NOMO-1 treated with DMSO at 0.1 percent for 48 hours (cell line): Measurements from ENCODE around the gene CKB.
A peak's percentile ranks its signal among the peaks of the same experiment; 100 is the strongest.
"Not testable (repeated sequence)": the region's sequence is repeated elsewhere in the genome, so short reads cannot be mapped to it uniquely, and the experiment has no call there.

Experiments
- DNase-seq: peaks from one replicate; lab custom pipeline; 2025; ENCODE audit not compliant: unreplicated experiment; lab: John Stamatoyannopoulos, UW

CKB gene

DNA sequence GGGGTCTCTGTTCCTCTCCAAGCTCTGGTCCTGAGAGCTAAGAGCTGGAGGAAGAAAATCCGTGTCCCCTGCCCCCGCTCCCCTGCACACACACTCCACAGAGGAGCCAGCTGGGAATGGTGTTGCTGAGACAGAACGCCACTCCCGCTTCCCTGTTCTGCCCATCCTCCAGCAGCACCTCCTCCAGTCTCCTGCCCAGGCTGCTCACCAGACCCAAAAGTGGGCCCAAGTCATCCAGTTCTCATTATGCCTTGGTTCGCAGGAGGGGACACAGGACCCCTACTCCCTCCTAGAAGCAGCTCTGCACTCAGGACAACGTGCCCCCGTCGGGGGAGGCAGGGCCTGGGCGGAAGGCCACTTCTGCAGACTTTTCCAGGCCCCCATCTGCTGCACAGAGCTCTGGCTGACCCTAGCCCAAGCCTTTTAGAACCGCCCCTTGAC is 5.5 kb upstream of the CKB start:
- DNase-seq = no peak

DNA sequence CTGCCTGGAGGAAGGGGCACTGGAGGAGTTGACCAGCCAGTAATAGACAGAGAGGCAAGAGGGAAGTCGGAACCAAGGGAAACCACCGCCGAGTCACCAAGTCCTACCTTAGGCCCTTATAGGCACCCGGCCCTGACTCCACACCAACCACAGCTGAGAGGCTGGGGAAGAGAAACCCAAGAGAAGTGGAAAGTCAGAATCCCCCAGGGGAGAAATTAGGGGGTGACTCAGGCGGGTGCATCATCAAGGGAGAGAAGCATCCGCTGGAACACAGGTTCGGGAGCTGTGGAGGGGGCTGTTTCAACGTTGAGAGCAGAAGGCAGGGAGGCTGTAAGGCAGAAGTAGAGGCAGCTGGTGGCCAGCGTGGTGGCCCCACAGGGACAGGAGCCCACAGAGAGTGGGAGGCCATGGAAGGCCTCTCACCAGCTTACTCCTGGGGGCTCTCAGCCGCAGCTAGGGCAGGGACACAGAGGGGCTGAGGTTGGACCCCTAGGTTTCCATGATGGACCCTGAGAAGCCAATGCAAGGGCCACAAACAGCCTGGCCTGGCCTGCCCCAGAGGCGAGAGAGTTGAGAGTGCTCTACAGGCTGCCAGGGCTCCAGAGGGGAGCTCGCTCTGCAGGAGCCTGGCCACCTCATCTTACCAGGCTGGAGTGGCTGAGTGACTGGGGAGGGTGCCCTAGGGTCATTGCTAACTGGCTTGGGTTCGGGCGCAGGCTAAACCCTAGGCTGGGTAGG is 4.9 kb upstream of the CKB start:
- no peak for DNase-seq

DNA sequence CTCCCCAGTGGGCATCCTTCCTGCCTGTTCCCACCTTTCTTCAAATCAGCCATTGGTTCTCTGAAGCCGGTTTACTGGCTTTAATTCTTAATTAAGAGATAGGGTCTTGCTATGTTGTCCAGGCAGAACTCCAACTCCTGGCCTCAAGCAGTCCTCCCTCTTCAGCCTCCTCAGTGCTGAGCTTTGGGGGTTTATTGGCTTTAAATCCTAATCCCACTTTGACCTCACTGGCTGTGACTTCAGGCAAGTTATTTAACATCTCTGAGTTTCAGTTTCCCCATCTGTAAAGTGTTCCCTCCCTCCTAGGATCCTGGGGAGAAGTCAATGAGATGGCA is 4.3 kb upstream of the CKB start:
- no peak for DNase-seq

DNA sequence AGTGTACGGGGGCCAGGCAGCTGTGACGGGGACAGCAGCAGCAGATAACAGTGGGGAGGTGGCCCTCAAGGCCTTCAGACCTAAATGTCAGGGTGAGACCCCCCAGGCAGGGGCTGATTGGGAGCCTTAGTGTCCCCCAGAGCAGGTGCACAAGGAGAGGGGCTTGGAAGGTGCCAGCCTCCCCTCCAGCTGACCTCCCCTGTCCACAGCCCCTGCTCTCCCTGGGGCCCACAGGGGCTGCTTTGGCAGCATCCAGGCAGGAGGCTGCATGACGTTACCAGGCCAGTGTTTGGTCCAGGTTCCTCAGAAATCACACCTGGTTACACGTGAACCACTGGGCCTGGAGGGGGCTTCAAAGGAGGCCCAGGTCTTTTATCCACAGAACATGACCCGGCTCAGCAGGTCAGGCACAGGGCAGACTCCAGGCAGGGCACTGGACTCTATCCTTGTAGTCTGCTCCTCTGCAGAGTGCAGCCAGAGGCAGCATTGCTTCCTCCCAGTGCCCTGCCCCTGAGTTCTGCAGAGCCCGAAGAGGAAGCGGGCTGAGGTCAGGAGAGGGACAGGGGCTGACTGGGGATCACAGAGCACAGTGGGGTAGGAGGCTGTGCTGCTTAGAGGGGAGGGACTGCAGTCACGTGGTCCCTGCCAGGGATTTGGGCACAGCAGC is 3.8 kb upstream of the CKB start:
- peak; percentile 14 for DNase-seq

DNA sequence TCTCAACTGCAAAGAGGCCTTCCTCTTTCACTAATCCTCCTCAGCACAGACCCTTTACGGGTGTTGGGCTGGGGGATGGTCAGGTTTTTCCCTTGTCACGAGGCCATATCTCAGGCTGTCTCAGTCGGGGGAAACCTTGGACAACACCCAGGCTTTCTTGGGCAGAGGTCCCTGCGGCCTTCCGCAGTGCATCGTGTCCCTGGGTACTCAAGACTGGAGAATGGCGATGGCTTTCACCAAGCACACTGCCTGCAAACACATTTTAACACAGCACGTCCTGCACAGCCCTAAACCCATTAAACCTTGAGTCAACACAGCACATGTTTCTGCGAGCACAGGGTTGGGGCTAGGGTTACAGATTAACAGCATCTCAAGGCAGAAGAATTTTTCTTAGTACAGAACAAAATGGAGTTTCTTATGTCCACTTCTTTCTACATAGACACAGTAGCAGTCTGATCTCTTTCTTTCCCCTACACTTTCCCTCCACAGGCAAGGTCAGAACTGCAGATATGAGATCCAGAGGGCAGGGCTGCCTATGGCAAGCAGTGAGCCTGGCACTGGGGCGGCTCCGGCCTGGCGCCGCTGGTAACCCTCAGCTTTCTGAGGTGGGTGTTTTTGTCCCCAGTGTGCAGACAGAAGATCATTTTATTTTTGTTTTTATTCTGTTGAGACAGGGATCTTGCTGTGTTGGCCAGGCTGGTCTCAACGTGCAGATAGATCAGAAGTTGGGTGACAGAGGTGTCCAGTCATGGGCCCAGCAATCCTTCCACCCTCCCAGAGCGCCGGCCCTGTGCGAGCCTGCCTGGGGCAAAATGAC is 3.0 kb upstream of the CKB start:
- not testable (repeated sequence) for DNase-seq

DNA sequence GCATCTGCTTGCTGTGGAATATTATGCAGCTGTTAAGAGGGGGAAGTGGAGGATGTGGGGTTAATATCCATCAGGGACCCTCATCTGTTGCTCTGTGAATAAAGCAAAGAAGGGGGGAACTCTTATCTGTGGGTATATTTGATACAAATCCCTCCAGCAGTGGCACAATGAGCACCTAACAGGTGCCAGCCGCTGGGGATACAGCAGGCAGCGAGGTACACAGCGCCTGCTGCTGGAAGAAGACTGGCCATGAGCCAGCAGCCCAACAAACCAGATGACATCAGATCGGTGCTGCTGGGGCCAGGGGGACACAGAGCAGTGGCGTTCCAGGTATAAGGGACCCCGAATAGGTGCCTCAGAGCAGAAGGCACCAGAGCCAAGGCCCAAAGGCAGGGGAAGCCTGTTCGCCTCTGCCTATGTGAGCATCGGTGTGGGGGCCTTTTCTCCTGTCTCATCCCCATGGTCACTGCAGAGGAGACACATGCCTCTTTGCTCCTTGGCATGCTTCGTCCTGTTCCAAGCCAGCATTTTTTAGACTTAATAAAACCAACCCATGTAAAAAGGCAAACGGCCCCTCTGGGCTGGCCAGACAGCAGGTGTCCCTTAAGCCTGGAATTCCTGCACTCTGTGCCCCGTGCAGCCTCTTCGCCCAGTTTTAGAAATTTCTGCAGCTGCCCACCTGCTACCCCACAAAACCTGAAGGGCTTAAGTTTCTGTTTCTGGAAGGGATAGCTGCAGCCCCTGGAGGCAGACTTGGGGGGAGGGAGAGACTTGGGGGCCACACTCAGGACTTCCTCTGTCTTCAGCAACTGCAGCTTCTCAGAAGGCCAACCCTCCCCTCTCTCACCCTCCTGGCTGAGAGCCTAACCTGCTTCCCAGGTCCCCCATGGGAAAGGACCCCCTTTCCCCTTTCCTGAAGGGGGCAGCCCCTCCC is 1.6 kb upstream of the CKB start:
- no peak for DNase-seq

DNA sequence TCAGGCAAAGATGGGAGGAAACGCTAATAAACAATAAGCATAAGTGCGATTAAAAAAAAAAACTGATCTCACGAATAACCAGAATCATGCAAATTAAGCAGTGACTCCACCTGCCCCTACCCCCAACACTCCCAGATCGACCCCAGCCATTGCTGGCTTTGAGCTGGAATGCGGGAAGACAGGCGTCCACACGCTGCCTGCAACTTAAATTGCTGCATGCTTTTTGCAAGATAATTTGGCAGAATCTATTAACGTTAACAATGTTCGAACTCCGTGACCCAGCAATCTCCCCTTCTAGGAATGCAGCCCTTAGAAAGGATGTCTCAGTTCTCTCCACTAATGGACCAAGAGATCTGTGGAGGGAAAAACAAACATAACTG is 935 bp upstream of the CKB start:
- no peak for DNase-seq

DNA sequence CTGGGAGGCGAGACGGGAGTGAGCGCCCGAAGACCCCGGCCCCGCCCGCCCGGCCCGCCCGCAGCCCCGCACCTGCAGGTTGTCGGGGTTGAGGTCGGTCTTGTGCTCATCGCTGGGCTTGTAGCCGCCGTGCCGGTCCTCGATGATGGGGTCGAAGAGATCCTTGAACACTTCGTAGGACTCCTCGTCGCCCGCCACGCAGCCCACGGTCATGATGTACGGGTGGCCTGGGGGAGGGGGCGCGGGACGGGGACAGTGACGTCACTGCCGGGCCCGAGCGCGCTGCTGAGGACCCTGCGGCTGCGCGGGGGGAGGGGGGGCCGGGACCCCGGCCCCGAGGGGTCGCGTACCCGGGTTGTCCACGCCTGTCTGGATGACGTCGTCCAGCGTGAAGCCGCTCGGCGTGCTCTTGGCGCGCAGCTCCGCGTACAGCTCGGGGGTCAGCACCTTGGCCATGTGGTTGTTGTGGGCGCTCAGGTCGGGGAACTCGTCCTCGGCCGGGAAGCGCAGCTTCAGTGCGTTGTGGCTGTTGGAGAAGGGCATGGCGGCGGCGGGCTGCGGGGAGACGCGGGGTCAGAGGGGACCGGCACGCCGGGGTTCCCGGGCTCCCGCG is 573 bp downstream of the CKB start:
- no peak for DNase-seq

DNA sequence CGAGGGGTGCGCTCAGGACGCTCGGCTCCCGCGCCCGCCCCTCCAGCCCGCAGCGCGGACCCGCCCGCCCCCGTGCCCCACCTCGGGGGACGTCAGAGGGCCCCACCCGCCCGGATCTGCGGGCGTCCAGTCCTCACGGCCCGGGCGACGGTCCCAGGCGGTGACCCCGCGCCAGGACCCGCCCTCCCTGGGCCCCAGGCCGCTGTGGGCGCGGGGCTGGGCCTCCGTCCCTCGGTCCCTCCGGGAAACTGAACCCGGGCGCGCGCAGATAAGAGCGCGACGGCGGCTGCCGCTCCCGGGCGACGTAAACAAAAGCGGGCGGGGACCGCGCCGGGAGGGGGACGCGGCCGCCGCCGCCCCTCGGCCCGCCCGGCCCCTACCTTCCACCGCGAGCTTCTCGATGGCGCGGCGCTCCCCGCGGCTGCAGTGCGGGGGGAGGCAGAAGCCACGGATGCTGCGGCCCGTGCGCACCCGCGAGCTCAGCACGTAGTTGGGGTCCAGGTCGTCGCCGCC is 1.1 kb downstream of the CKB start:
- no peak for DNase-seq

DNA sequence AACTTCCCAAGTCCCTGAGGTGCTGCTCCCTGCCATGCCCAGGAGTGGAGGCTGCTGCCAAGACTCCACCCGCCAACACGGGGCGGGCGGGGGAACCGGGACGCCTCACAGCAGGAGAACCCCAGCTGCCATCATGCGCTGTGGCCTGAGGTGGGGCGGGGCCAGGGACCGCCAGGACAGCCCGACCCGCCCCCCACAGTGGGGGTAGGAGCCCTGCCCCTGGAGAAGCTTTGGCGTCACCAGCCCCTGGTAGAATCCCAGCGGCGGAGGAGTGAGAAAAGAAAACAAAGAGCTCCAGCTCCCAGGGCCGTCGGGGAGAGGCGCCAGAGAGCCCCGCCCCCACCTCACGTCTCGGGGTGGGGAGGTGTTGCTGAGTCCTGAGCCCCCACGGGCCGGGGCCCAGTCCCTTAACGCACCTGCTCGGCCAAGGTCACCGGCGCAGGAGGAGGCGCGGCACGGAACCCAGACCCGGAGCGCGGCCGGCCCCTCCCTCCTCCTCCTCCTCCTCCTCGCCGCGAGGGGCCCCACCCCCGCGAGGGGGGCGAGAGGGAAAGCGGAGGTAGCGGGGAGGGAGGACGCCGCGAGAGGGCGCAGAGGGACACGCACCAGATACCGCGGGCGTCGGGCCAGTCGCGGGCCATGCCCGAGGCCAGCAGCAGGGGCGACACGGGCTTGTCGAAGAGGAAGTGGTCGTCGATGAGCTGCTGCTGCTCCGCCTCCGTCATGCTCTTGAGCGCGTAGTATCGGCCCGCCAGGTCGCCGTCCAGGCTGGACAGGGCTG is 1.8 kb downstream of the CKB start:
- peak; percentile 83 for DNase-seq

DNA sequence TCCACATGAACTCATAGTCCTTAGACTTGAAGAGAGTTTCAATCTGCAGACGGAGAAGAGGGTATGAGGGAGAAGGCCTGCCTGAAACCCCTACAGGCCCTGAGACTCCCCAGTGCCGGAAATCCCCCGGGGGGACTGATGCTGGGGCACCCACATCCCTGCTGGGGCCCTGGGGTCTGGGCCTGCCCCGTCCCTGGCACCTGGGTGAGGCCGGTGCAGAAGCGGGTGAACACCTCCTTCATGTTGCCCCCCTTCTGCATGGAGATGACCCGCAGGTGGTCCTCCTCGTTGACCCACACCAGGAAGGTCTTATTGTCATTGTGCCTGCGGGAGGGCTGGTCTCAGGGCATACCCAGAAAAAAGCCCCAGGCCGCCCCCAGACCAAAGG is 2.4 kb downstream of the CKB start:
- no peak for DNase-seq

DNA sequence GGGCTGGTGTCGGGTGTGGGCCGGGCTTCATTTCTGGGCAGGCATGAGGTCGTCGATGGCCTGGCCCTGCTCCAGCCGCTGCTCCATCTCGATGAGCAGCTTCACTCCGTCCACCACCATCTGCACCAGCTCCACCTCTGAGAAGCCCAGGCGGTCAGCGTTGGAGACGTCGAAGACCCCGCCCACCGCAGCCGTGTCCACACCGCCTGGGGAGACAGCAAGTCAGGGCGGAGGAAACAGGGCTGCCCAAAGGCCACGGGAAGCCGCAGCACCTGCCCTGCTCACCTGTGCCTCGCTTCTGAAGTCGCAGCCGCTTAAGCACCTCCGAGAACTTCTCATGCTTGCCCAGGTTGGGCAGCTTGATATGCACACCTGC is 2.8 kb downstream of the CKB start:
- DNase-seq = no peak

DNA sequence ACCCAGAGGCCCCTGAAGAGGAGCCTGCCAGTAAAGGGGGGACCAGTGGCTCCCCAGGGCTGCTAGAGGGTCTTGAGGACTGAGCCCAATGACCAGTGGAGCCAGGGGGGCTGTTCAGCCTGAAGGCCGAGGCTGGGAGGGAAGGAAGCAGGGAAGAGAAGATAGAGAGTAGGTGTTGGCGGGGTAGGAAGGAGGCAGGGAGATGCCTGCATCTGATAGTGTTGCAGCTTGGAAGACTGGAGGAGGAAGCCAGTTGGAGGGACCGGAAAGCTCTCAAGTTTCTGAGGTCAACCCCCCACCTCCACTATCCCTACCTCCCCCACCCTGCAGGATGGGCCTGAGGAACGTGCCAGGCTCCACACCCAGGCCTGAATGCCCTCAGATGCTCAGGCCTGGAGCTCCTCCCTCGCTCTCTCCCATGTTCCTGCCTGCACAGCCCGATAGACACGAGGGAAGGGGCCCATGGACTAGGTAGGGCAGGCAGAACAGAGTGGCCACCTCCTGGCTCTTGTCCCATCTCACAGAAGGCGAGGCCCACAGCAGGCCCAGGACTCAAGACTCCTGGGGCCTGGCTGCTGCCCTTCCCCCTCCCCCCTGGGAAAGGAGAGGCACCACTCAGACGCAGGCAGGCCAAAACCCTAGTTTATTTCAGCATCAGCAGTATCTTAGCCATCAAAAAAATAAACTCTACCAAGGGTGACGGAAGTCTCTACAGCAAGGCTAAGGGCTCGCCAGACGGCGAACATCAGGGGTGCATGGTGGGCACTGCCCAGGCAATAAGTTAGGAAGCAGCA is 3.4 kb downstream of the CKB start:
- no peak for DNase-seq

DNA sequence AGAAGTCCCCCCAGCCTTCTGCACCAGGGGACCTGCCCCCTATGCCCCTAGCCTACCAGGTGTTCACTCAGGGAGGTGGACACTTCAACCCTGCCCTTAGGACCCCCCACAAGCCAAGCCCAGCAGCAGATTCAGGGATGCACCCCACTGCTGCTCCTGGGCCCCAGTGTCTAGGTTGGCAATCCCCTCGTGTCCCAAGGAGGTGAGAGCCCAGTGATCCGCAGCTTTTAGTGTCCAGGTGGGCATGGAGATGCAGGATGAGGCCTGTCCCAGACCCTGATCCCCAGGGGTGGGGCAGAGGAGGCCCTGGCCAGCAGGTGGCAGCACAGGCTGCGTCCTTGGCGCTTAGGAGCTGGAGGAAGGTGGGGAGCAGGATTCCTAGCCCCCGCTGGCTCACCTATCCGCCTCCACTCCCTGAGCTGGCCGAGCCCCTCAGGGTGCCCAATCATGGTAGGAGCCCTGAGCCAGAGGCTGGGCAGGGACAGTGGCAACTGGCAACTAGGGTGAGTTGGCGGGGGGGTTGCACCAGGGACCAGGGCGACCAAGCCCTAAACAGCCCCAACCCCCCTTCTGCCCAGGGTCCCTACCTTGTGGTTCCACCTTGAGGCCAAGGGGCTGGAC is 4.1 kb downstream of the CKB start:
- no peak for DNase-seq

DNA sequence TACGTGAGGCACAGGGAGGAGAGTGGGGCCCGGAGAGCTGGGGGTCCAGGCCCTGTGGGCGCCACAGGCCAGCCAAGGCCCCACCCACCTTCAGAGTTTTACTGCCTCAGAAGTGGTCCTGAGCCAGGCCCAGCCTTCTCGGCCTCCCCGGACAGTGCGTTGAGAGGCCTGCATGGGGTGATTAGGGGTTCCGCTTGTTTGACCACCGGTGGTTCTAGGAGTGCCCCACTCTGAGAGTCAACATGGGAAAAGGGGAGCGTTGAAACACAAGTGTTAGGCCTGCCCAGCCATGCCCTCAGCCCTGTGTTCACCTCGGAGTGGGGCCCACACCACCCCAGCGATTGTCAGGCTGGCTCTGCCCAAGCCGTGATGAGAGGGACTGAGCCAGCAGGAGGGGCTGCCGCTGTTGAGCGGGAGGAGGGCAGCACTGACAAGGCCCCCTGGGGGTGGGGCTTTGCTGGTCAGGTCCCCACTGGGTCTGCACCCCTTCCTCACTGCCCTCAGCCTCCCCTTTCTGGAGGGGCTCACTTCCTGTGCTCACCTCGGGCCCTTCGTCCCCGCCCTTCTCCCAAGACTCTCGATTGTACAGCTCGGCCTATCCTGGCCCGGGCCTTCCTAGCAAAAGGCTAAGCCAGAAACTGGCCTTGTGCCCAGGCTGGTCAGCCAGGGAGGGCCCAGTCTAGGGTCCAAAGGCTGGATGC is 4.8 kb downstream of the CKB start:
- DNase-seq = no peak

DNA sequence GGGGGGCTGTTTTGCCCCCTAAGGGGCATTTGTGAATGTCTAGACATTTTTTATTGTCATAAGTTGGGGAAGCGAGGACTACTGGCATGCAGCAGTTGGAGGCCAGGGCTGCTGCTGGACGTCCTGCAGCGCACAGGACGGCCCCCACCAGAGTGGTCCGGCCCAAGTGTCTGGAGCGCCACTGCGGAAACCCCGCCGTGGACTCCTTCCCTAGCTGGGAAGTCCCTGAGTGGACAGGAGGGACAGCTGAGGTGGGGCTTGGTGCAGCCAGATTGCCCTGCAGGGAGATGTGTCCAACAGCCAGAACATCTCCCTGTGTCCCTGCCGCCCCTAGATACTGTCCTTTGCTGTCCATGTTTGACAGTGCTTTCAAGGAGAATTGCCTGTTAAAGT is 5.5 kb downstream of the CKB start:
- DNase-seq = no peak

DNA sequence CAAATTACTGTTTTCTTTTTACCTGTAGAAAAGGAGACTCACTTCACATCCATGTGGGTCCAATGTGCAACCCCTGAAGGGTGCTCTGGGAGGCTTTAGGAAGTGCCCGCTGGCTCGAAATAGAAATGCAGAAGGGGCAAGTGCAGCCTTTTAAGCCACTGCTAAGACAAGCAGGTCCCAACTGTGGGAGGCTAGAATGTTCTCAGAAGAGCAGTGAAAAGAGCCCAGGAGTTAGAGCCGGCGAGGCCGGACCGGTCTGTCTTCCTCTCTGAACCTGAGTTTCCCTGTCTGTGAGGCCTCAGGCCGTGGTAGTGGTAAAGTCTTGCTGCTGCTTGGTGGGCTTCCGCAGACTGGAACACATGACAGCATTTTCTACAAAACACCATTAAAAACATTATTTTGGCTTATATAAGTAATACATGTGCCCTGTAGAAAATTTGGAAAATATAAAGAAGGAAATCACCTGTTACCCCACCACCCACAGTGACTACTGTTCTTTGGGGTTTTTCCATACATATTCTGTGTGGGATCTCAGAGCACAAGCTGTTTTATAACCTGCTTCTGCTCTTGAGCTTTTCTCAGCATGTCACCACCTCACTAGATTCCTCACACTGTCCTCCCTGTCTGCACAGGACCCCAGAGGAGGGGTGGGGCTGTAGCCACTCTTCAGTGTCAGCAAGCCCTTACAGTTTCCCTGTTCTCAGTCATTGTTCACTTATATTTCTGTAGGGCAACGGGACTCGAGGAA is 6.0 kb downstream of the CKB start:
- DNase-seq = no peak
